Gastroesophageal sphincter (tissue), 3 donors: Measurements from ENCODE around the gene EMCN.

Source experiments
- CTCF ChIP-seq, 4 experiments: fragments of 200-600 bp in 2 of 4; fragments of 450-650 bp in 2 of 4; sonication (generic) in 1 of 4; IDR thresholded peaks; one replicate each; pipeline ENCODE4 v1.5.1; 2017 to 2019; ENCODE audit warnings: antibody characterized with exemption in 4 of 4, mild to moderate bottlenecking in 2 of 4, moderate library complexity in 2 of 4
- POLR2A ChIP-seq, 2 donors: fragments of 450-650 bp; IDR thresholded peaks; one replicate each; pipeline ENCODE4 v1.6.1; 2017; ENCODE audit warnings: antibody characterized with exemption in 2 of 2, mild to moderate bottlenecking in 2 of 2, moderate library complexity in 1 of 2

GRCh38 chr4:100391086-100391485 lies 126.7 kb downstream of the EMCN start:
- TF ChIP-seq CTCF (IDR thresholded peaks at IDR 0.05) (no peak), POLR2A (IDR thresholded peaks at IDR 0.05) (no peak)
